Panc1 (cell line): ENCODE measurements around the gene CNKSR2. TPM values are rescaled to one million over a fixed set of nuclear protein-coding genes. Genes with fewer than 3 reads are reported as not detected.

Experiments used
- ATAC-seq: fragments of 200-7000 bp; cut with Tn5 transposase; 2 replicates; pipeline ENCODE4 v1.9.1; 2020; ENCODE audit warnings: mild to moderate bottlenecking, moderate library complexity
- BruUV-seq: library from RNA; stranded (reverse); fragments of 400-500 nt; replicated peaks from 2 replicates; lab custom pipeline; 2021; lab: Mats Ljungman, UMichigan
- CTCF ChIA-PET: fragments of 300-600 bp; sonication (Branson Sonifier 250); formaldehyde crosslinking; loops from one replicate; lab custom pipeline; 2022; ENCODE audit warnings: antibody characterized with exemption; lab: Charles Lee
- POLR2A ChIA-PET: fragments of 300-600 bp; sonication (Branson Sonifier 250); formaldehyde crosslinking; loops from one replicate; lab custom pipeline; 2022; ENCODE audit warnings: antibody characterized with exemption; lab: Charles Lee
- DNase-seq: peaks from one replicate; pipeline ENCODE4 v3.0.0-alpha.2; 2010; ENCODE audit warnings: low read depth, low spot score
- H3K27ac ChIP-seq: 2 replicates; pipeline ENCODE4 v1.5.1; 2011; ENCODE audit warnings: mild to moderate bottlenecking, low read length, inconsistent platforms
- H3K27me3 ChIP-seq: fragments of 200-500 bp; sonication (Bioruptor generic); 2 replicates; pipeline ENCODE4 v1.6.0; 2014; ENCODE audit warnings: low read length, inconsistent platforms; ENCODE audit not compliant: control insufficient read depth, insufficient read depth
- H3K36me3 ChIP-seq: fragments of 200-500 bp; sonication (Bioruptor generic); 2 replicates; pipeline ENCODE4 v1.5.1; 2014; ENCODE audit warnings: inconsistent platforms, mild to moderate bottlenecking, low read length, moderate library complexity; ENCODE audit not compliant: control insufficient read depth, insufficient read depth
- H3K4me1 ChIP-seq: 2 replicates; pipeline ENCODE4 v1.5.1; 2011; ENCODE audit warnings: inconsistent platforms, mild to moderate bottlenecking, low read length, moderate library complexity; ENCODE audit not compliant: control insufficient read depth, insufficient read depth
- H3K4me3 ChIP-seq, 2 experiments: 2 replicates each; pipeline ENCODE4 v1.5.1; 2011 to 2012; ENCODE audit warnings: low read depth in 2 of 2, low read length in 2 of 2, mild to moderate bottlenecking in 2 of 2, inconsistent platforms in 1 of 2, moderate library complexity in 1 of 2
- H3K9me3 ChIP-seq: fragments of 200-500 bp; sonication (Bioruptor generic); 2 replicates; pipeline ENCODE4 v1.5.1; 2014; ENCODE audit warnings: low read depth, mild to moderate bottlenecking, inconsistent platforms, low read length, moderate library complexity; ENCODE audit not compliant: control insufficient read depth, insufficient read depth
- CTCF ChIP-seq: fragments of 450-650 bp; IDR thresholded peaks from 2 replicates; pipeline ENCODE4 v1.5.1; 2017; ENCODE audit warnings: mild to moderate bottlenecking
- POLR2AphosphoS5 ChIP-seq: IDR thresholded peaks from 2 replicates; pipeline ENCODE4 v1.6.1; 2012; ENCODE audit warnings: mild to moderate bottlenecking, low read depth, low read length, moderate library complexity
- REST ChIP-seq, 2 experiments: IDR thresholded peaks; 2 replicates each; pipeline ENCODE4 v1.6.1; 2011 to 2012; ENCODE audit warnings: low read depth in 2 of 2, control low read depth in 1 of 2, low read length in 1 of 2, mild to moderate bottlenecking in 1 of 2, moderate library complexity in 1 of 2; ENCODE audit not compliant: insufficient read depth in 1 of 2
- SIN3A ChIP-seq: IDR thresholded peaks from 2 replicates; pipeline ENCODE4 v1.6.1; 2012; ENCODE audit warnings: low read depth, mild to moderate bottlenecking, low read length, moderate library complexity, borderline replicate concordance; ENCODE audit not compliant: insufficient read depth
- TCF7L2 ChIP-seq: IDR thresholded peaks from 2 replicates; pipeline ENCODE4 v1.6.1; 2011; ENCODE audit warnings: mild to moderate bottlenecking, low read depth, low read length, inconsistent platforms
- in situ Hi-C: cut with HindIII; loops from 2 replicates; pipeline ENCODE4 v1.10.0; 2016; ENCODE audit warnings: low sequenced_read_pairs, low pct_unique_long_range_greater_than_20kb
- intact Hi-C: fragments of 100-400 bp; cut with micrococcal nuclease; formaldehyde crosslinking; loops from one replicate; pipeline ENCODE4 v1.10.0; 2022; ENCODE audit not compliant: unreplicated experiment
- total RNA-seq: library from RNA; stranded (reverse); gene quantifications from one replicate; pipeline ENCODE4 v1.2.1, GENCODE V29; 2021; ENCODE audit not compliant: unreplicated experiment

Gene CNKSR2
- total RNA-seq, 1 experiment from 2014 or later: not detected

GRCh38 chrX:21408307-21408706 is 34.1 kb downstream of the CNKSR2 start:
- H3K27ac ChIP-seq: no peak overlapping the region
- H3K4me1 ChIP-seq: no peaks in the 10 kb centered on the region
- no peaks in the 10 kb centered on the region for H3K27me3 ChIP-seq
- no peaks in the 10 kb centered on the region for H3K36me3 ChIP-seq
- POLR2A ChIA-PET: no interaction called here
- CTCF ChIA-PET: interaction anchor here (0.6 kb wide), 1 partner anchor 75 kb away, joined by 3 read pairs; no protein-coding TSS in a partner anchor
- in situ Hi-C loops (no loop called here), intact Hi-C loops (no loop called here)
- TF ChIP-seq CTCF (no peak), TCF7L2 (no peak), SIN3A (no peak), REST (IDR thresholded peaks at IDR 0.05; ENCODE audit: insufficient read depth in 1 of 2, low read depth in 2 of 2, low read length in 1 of 2) (no peak), POLR2AphosphoS5 (no peak)
- no TSS peak for BruUV-seq
- no peak for ATAC-seq
- no peak for DNase-seq
- H3K9me3 ChIP-seq: no peaks in the 10 kb centered on the region
- H3K4me3 ChIP-seq: no peak overlapping the region

- H3K27ac ChIP-seq: no peak overlapping the region
- H3K27me3 ChIP-seq: no peaks in the 10 kb centered on the region
- TF ChIP-seq TCF7L2 (no peak), POLR2AphosphoS5 (no peak), REST (IDR thresholded peaks at IDR 0.05; ENCODE audit: insufficient read depth in 1 of 2, low read depth in 2 of 2, low read length in 1 of 2) (no peak), CTCF (no peak), SIN3A (no peak)
- ATAC-seq: no peak
- CTCF ChIA-PET: interaction anchor here (0.6 kb wide), 1 partner anchor 75 kb away, joined by 3 read pairs; no protein-coding TSS in a partner anchor
- no peaks in the 10 kb centered on the region for H3K9me3 ChIP-seq
- no peak for DNase-seq
- no peaks in the 10 kb centered on the region for H3K36me3 ChIP-seq
- no peak overlapping the region for H3K4me3 ChIP-seq
- no TSS peak for BruUV-seq
- in situ Hi-C loops: no loop called here
- POLR2A ChIA-PET: no interaction called here
- intact Hi-C loops: no loop called here
- no peaks in the 10 kb centered on the region for H3K4me1 ChIP-seq
Measured at GRCh38 chrX:21408788-21409187, 34.6 kb downstream of the CNKSR2 start.
